DND-41 (cell line): ENCODE results near the gene CD80.

Source experiments
- ATAC-seq: fragments of 200-7000 bp; cut with Tn5 transposase; 3 replicates; pipeline ENCODE4 v1.9.1; 2021; ENCODE audit warnings: low read depth; ENCODE audit not compliant: insufficient read depth
- DNase-seq: peaks from one replicate; pipeline ENCODE4 v3.0.0-alpha.2; 2020
- H2AFZ ChIP-seq: 2 replicates; pipeline ENCODE4 v1.6.0; 2012; ENCODE audit warnings: low read depth, low read length
- H3K27ac ChIP-seq: 2 replicates; pipeline ENCODE4 v1.5.1; 2012; ENCODE audit warnings: low read length, inconsistent platforms
- H3K27me3 ChIP-seq: fragments of 200-600 bp; sonication (generic); 2 replicates; pipeline ENCODE4 v1.6.0; 2012; ENCODE audit warnings: low read length, mild to moderate bottlenecking, inconsistent platforms; ENCODE audit not compliant: insufficient read depth, poor library complexity
- H3K36me3 ChIP-seq: 2 replicates; pipeline ENCODE4 v1.5.1; 2012; ENCODE audit warnings: low read length, inconsistent platforms; ENCODE audit not compliant: insufficient read depth
- H3K4me1 ChIP-seq: 2 replicates; pipeline ENCODE4 v1.5.1; 2012; ENCODE audit warnings: mild to moderate bottlenecking, low read length; ENCODE audit not compliant: insufficient read depth
- H3K4me2 ChIP-seq: 2 replicates; pipeline ENCODE4 v1.6.0; 2012; ENCODE audit warnings: mild to moderate bottlenecking, moderate library complexity, low read length, inconsistent platforms; ENCODE audit not compliant: insufficient read depth
- H3K4me3 ChIP-seq, 2 experiments: fragments of 200-600 bp in 1 of 2; shearing (Covaris generic) in 1 of 2; 2 replicates each; pipeline ENCODE4 v1.5.1; 2012 to 2016; ENCODE audit warnings: inconsistent platforms in 2 of 2, low read length in 2 of 2, mild to moderate bottlenecking in 2 of 2, low read depth in 1 of 2, moderate library complexity in 1 of 2
- H3K79me2 ChIP-seq: 2 replicates; pipeline ENCODE4 v1.6.0; 2012; ENCODE audit warnings: low read length, inconsistent platforms; ENCODE audit not compliant: insufficient read depth
- H3K9ac ChIP-seq: 2 replicates; pipeline ENCODE4 v1.6.0; 2012; ENCODE audit warnings: low read depth, mild to moderate bottlenecking, inconsistent platforms, low read length, moderate library complexity
- H3K9me3 ChIP-seq: 2 replicates; pipeline ENCODE4 v1.5.1; 2012; ENCODE audit warnings: low read length, moderate library complexity, mild to moderate bottlenecking, inconsistent platforms; ENCODE audit not compliant: insufficient read depth, severe bottlenecking
- H4K20me1 ChIP-seq: 2 replicates; pipeline ENCODE4 v1.6.0; 2012; ENCODE audit warnings: low read length; ENCODE audit not compliant: insufficient read depth
- EZH2 ChIP-seq: IDR thresholded peaks from 3 replicates; pipeline ENCODE4 v1.6.1; 2012; ENCODE audit warnings: borderline replicate concordance, low read depth, mild to moderate bottlenecking, moderate library complexity, low read length, inconsistent platforms; ENCODE audit not compliant: severe bottlenecking
- TF ChIP-seq, protein P1 (sequence below): IDR thresholded peaks from 2 replicates; pipeline ENCODE4 v1.5.1; 2012; ENCODE audit warnings: borderline replicate concordance, low read length, moderate library complexity, mild to moderate bottlenecking; ENCODE audit not compliant: poor library complexity, severe bottlenecking; ENCODE audit errors: extremely low read depth

Gene CD80

GRCh38 chr3:119497820-119498185 is 61.6 kb downstream of the CD80 start:
- ATAC-seq (no peak; the same call in 1 of the 3 replicates), DNase-seq (no peak)
- H3K27me3 ChIP-seq, result no peaks in the 10 kb centered on the region
- H3K4me3 ChIP-seq, result peak overlapping the region; percentile 65 to 88; a peak in 3 of 4 replicates
- peak overlapping the region; percentile 77 for H3K27ac ChIP-seq
- H3K9ac ChIP-seq, result peak overlapping the region; percentile 81
- H3K36me3 ChIP-seq, result peaks cover 3% of the 10 kb centered on the region; the same call in 1 of the 2 replicates
- H3K4me1 ChIP-seq, result peaks cover 35% of the 10 kb centered on the region
- H3K79me2 ChIP-seq, result peaks cover 39% of the 10 kb centered on the region
- TF ChIP-seq, protein P1, sequence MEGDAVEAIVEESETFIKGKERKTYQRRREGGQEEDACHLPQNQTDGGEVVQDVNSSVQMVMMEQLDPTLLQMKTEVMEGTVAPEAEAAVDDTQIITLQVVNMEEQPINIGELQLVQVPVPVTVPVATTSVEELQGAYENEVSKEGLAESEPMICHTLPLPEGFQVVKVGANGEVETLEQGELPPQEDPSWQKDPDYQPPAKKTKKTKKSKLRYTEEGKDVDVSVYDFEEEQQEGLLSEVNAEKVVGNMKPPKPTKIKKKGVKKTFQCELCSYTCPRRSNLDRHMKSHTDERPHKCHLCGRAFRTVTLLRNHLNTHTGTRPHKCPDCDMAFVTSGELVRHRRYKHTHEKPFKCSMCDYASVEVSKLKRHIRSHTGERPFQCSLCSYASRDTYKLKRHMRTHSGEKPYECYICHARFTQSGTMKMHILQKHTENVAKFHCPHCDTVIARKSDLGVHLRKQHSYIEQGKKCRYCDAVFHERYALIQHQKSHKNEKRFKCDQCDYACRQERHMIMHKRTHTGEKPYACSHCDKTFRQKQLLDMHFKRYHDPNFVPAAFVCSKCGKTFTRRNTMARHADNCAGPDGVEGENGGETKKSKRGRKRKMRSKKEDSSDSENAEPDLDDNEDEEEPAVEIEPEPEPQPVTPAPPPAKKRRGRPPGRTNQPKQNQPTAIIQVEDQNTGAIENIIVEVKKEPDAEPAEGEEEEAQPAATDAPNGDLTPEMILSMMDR, result no peak
- no peak for TF ChIP-seq EZH2
- H2AFZ ChIP-seq, result peak overlapping the region; percentile 80
- no peaks in the 10 kb centered on the region for H3K9me3 ChIP-seq
- H3K4me2 ChIP-seq, result peak overlapping the region; percentile 84
- H4K20me1 ChIP-seq, result no peaks in the 10 kb centered on the region

DNA sequence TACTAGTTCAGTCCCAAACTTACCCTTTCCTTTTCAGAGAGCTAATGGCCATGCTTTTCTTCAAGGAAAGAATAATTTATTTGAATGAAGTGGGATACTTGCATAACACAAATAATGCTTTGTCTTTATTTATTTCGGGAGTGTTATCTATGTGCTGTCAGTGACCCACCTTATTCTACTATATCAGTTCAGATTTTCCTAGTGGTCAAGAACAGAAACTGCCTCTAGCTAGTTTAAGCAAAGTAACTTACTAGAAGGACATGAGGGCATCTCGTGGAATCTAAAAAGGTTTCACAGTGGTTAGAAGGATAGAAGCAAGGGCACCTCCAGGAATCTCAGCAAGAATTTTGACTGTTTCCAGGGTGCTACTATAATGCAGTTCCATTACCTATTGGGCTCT is 64.8 kb downstream of the CD80 start:
- Histone ChIP-seq H3K27ac (no peak overlapping the region), H3K79me2 (peaks cover 20% of the 10 kb centered on the region), H3K4me1 (peaks cover 18% of the 10 kb centered on the region), H3K9me3 (no peaks in the 10 kb centered on the region), H2AFZ (no peak overlapping the region), H3K27me3 (no peaks in the 10 kb centered on the region), H3K36me3 (peaks cover 20% of the 10 kb centered on the region), H3K4me2 (no peak overlapping the region), H4K20me1 (no peaks in the 10 kb centered on the region), H3K4me3 (no peak overlapping the region), H3K9ac (no peak overlapping the region)
- TF ChIP-seq, protein P1, result peak; percentile 4
- TF ChIP-seq EZH2, result no peak
- no peak for DNase-seq
- ATAC-seq, result no peak

- peaks cover 37% of the 10 kb centered on the region for H3K36me3 ChIP-seq
- no peak overlapping the region for H3K4me3 ChIP-seq
- H4K20me1 ChIP-seq, result no peaks in the 10 kb centered on the region
- H3K27me3 ChIP-seq, result no peaks in the 10 kb centered on the region
- H3K4me1 ChIP-seq, result peaks cover 13% of the 10 kb centered on the region
- no peak for TF ChIP-seq EZH2
- TF ChIP-seq, protein P1, result no peak
- H3K9me3 ChIP-seq, result no peaks in the 10 kb centered on the region
- DNase-seq, result no peak
- H2AFZ ChIP-seq, result no peak overlapping the region
- no peak overlapping the region for H3K27ac ChIP-seq
- ATAC-seq, result no peak
- peaks cover 6% of the 10 kb centered on the region for H3K79me2 ChIP-seq
- no peak overlapping the region for H3K4me2 ChIP-seq
- no peak overlapping the region for H3K9ac ChIP-seq
These were observed 66.6 kb downstream of the CD80 start for GRCh38 chr3:119492810-119493209.

GRCh38 chr3:119492128-119492527 is 67.3 kb downstream of the CD80 start:
- Histone ChIP-seq H3K9me3 (no peaks in the 10 kb centered on the region), H3K4me1 (peaks cover 6% of the 10 kb centered on the region), H3K27ac (no peak overlapping the region), H4K20me1 (no peaks in the 10 kb centered on the region), H3K4me2 (no peak overlapping the region), H3K9ac (no peak overlapping the region), H3K4me3 (no peak overlapping the region), H3K79me2 (no peaks in the 10 kb centered on the region), H3K27me3 (no peaks in the 10 kb centered on the region), H2AFZ (no peak overlapping the region), H3K36me3 (peaks cover 39% of the 10 kb centered on the region)
- DNase-seq (no peak), ATAC-seq (no peak)
- TF ChIP-seq, protein P1, result no peak
- no peak for TF ChIP-seq EZH2
